ENCODE data around the gene UTP14C. TPM values are rescaled to one million over a fixed set of nuclear protein-coding genes. Genes with fewer than 3 reads are reported as not detected.

Gene UTP14C
- total RNA-seq, 4 donors from 2014 or later, result 13.8 to 17.0 (median 16.2) TPM

DNA sequence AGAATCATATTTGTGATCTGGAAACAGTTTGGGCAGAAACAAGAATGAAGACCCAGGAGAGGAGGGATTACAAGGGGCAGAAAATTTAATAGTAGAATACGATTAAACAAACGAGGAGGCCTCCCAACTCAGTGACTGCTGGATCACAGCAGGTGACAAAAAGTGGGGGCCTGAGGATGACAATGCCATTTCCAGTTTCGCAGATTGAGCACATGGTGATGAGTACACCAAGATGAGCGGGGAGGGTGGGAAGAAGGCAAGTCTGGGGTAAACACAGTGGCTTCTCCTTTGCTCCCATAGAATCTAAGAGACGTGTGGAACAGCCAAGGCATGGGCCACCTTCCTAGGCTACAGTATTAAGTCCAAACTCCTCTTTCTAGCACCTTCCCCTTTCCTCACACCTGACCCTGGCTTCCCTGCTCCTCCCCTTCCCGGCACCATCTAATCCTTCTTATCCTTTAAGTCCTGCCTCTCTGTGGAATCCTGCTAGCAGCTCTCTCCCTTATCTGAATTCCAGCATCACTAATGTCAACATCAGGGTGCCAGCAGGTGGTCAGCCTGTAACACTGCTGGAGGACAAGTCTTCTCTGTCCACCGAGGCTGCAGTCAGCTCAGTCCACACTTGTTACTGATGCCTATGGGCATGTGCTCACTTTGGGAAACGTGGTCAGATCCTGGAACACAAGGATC, 26.7 kb upstream of the UTP14C start:
- Histone ChIP-seq H3K4me3 (no peak overlapping the region), H3K9me3 (no peaks in the 10 kb centered on the region), H3K27me3 (no peaks in the 10 kb centered on the region), H3K4me1 (peaks cover 32 to 46% (median 44%) of the 10 kb centered on the region in 4 donors), H3K36me3 (no peaks in the 10 kb centered on the region), H3K27ac (replicated peaks in 1 of 4) (no peak overlapping the region)
- WGBS, result 81% methylated on average over 8 of the region's 8 CpGs
- TF ChIP-seq POLR2AphosphoS5 (IDR thresholded peaks at IDR 0.05) (no peak), EP300 (IDR thresholded peaks at IDR 0.05) (no peak), POLR2A (IDR thresholded peaks at IDR 0.05; ENCODE audit: low read depth) (no peak)
- TF ChIP-seq, protein P1, sequence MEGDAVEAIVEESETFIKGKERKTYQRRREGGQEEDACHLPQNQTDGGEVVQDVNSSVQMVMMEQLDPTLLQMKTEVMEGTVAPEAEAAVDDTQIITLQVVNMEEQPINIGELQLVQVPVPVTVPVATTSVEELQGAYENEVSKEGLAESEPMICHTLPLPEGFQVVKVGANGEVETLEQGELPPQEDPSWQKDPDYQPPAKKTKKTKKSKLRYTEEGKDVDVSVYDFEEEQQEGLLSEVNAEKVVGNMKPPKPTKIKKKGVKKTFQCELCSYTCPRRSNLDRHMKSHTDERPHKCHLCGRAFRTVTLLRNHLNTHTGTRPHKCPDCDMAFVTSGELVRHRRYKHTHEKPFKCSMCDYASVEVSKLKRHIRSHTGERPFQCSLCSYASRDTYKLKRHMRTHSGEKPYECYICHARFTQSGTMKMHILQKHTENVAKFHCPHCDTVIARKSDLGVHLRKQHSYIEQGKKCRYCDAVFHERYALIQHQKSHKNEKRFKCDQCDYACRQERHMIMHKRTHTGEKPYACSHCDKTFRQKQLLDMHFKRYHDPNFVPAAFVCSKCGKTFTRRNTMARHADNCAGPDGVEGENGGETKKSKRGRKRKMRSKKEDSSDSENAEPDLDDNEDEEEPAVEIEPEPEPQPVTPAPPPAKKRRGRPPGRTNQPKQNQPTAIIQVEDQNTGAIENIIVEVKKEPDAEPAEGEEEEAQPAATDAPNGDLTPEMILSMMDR (IDR thresholded peaks at IDR 0.05), result no peak
- DNase-seq (ENCODE audit: extremely low spot score), result no peak
- intact Hi-C loops (cut with DNase I), result no loop called here

GRCh38 chr13:51998723-51999509, 25.6 kb upstream of the UTP14C start:
- H3K4me3 ChIP-seq, result peak overlapping the region; percentile 5 to 30 (median 18)
- WGBS, result 29% methylated on average over 6 of the region's 6 CpGs
- peak overlapping the region; percentile 30 to 64 (median 58) for H3K27ac ChIP-seq (replicated peaks in 1 of 4)
- no peaks in the 10 kb centered on the region for H3K27me3 ChIP-seq
- H3K9me3 ChIP-seq, result no peaks in the 10 kb centered on the region
- TF ChIP-seq EP300 (IDR thresholded peaks at IDR 0.05) (no peak), POLR2A (IDR thresholded peaks at IDR 0.05; ENCODE audit: low read depth) (no peak), POLR2AphosphoS5 (IDR thresholded peaks at IDR 0.05) (no peak)
- TF ChIP-seq, protein P1 (IDR thresholded peaks at IDR 0.05), result no peak
- peaks cover 32 to 46% (median 44%) of the 10 kb centered on the region in 4 donors for H3K4me1 ChIP-seq
- intact Hi-C loops (cut with DNase I), result no loop called here
- no peaks in the 10 kb centered on the region for H3K36me3 ChIP-seq
- DNase-seq (ENCODE audit: extremely low spot score), result no peak

GRCh38 chr13:51999510-51999911, 25.0 kb upstream of the UTP14C start:
- Histone ChIP-seq H3K9me3 (no peaks in the 10 kb centered on the region), H3K4me3 (peak overlapping the region; percentile 5 to 30 (median 18)), H3K27ac (replicated peaks in 1 of 4) (peak overlapping the region; percentile 33 to 64 (median 58)), H3K4me1 (peaks cover 30 to 46% (median 44%) of the 10 kb centered on the region in 4 donors), H3K36me3 (no peaks in the 10 kb centered on the region), H3K27me3 (no peaks in the 10 kb centered on the region)
- TF ChIP-seq, protein P1 (IDR thresholded peaks at IDR 0.05), result no peak
- TF ChIP-seq EP300 (IDR thresholded peaks at IDR 0.05), result no peak
- TF ChIP-seq POLR2AphosphoS5 (IDR thresholded peaks at IDR 0.05), result no peak
- no peak for TF ChIP-seq POLR2A (IDR thresholded peaks at IDR 0.05; ENCODE audit: low read depth)
- intact Hi-C loops (cut with DNase I), result no loop called here
- 48% methylated on average over 13 of the region's 13 CpGs for WGBS
- DNase-seq (ENCODE audit: extremely low spot score), result no peak

- Histone ChIP-seq H3K4me3 (peak overlapping the region; percentile 5 to 30 (median 18)), H3K27ac (replicated peaks in 1 of 4) (peak overlapping the region; percentile 33 to 64 (median 58)), H3K36me3 (no peaks in the 10 kb centered on the region), H3K27me3 (no peaks in the 10 kb centered on the region), H3K9me3 (no peaks in the 10 kb centered on the region), H3K4me1 (peaks cover 27 to 44% (median 42%) of the 10 kb centered on the region in 4 donors)
- TF ChIP-seq POLR2AphosphoS5 (IDR thresholded peaks at IDR 0.05), result no peak
- TF ChIP-seq EP300 (IDR thresholded peaks at IDR 0.05), result no peak
- TF ChIP-seq, protein P1 (IDR thresholded peaks at IDR 0.05), result no peak
- whole genome bisulfite sequencing, result 42% methylated on average over 1 of the region's 1 CpG
- intact Hi-C loops (cut with DNase I), result loop anchor here (5.0 to 10.0 kb wide), 2 partner anchors 127 to 185 kb away; partner anchors contain the start of gene NEK5
- DNase-seq (ENCODE audit: extremely low spot score), result no peak
Measured at GRCh38 chr13:51999921-52000320, 24.6 kb upstream of the UTP14C start.

Data from esophagus muscularis mucosa (tissue), 4 donors.